ENCODE measurements around the gene TMEM116. TPM values are rescaled to one million over a fixed set of nuclear protein-coding genes. Genes with fewer than 3 reads are reported as not detected.
"Not testable (repeated sequence)": the region's sequence is repeated elsewhere in the genome, so short reads cannot be mapped to it uniquely, and the experiment has no call there.

Gene TMEM116
- total RNA-seq, 1 donor from 2014 or later: 8.2 TPM

DNA sequence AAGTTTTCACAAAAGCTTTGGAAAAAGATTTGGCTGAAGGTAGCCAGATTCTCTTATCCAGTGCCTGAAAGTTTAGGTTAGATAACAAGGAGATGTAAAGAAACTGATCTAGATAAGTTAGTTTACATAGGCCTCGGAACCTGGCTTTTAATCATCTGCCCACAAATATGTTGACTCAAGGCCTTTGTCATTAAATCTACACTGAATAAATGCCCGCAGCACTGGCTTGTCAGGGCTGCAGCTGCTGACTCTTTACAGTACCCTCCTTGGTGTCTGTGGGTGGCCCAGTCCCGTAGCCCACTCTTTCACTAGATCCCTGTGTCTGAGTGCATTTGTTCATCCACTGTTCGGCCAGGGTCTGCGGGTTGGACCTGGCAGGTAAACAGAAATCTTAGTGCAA is 58.0 kb downstream of the TMEM116 start:
- no peaks in the 10 kb centered on the region for H3K4me1 Mint-ChIP-seq (ENCODE audit: unreplicated experiment)
- peaks cover 6% of the 10 kb centered on the region for H3K27me3 Mint-ChIP-seq (ENCODE audit: unreplicated experiment)
- H3K36me3 Mint-ChIP-seq (ENCODE audit: low read depth, unreplicated experiment): peaks cover 16% of the 10 kb centered on the region
- TF ChIP-seq, protein P1, sequence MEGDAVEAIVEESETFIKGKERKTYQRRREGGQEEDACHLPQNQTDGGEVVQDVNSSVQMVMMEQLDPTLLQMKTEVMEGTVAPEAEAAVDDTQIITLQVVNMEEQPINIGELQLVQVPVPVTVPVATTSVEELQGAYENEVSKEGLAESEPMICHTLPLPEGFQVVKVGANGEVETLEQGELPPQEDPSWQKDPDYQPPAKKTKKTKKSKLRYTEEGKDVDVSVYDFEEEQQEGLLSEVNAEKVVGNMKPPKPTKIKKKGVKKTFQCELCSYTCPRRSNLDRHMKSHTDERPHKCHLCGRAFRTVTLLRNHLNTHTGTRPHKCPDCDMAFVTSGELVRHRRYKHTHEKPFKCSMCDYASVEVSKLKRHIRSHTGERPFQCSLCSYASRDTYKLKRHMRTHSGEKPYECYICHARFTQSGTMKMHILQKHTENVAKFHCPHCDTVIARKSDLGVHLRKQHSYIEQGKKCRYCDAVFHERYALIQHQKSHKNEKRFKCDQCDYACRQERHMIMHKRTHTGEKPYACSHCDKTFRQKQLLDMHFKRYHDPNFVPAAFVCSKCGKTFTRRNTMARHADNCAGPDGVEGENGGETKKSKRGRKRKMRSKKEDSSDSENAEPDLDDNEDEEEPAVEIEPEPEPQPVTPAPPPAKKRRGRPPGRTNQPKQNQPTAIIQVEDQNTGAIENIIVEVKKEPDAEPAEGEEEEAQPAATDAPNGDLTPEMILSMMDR (IDR thresholded peaks at IDR 0.05; ENCODE audit: unreplicated experiment): no peak
- peaks cover 7% of the 10 kb centered on the region for H3K9me3 Mint-ChIP-seq (ENCODE audit: unreplicated experiment)
- H3K4me3 Mint-ChIP-seq (ENCODE audit: unreplicated experiment): no peak overlapping the region
- no peak for DNase-seq (ENCODE audit: low spot score)
- H3K27ac Mint-ChIP-seq (ENCODE audit: unreplicated experiment): no peak overlapping the region

DNA sequence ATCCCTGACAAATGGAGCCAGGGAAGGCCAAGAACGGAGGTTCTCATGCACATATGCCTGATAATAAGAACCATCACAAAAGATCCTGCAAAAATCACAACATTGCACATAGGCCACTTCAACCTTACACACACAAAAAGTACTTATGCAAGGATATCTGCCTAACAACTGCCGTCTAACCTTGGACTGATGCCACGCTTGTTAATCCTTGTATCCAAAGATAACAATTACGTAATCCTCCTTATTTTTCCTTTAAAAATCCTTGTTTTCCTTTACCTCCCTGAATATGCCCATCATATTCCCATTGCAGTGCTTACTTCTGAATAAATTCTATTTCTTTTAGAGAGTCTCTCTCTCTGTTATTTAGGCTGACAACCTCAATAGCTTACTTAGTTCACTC is 59.5 kb downstream of the TMEM116 start:
- H3K36me3 Mint-ChIP-seq (ENCODE audit: low read depth, unreplicated experiment): peaks cover 13% of the 10 kb centered on the region
- H3K27ac Mint-ChIP-seq (ENCODE audit: unreplicated experiment): no peak overlapping the region
- H3K9me3 Mint-ChIP-seq (ENCODE audit: unreplicated experiment): peaks cover 4% of the 10 kb centered on the region
- DNase-seq (ENCODE audit: low spot score): no peak
- TF ChIP-seq, protein P1 (IDR thresholded peaks at IDR 0.05; ENCODE audit: unreplicated experiment): no peak
- no peaks in the 10 kb centered on the region for H3K4me1 Mint-ChIP-seq (ENCODE audit: unreplicated experiment)
- peaks cover 6% of the 10 kb centered on the region for H3K27me3 Mint-ChIP-seq (ENCODE audit: unreplicated experiment)
- no peak overlapping the region for H3K4me3 Mint-ChIP-seq (ENCODE audit: unreplicated experiment)

DNA sequence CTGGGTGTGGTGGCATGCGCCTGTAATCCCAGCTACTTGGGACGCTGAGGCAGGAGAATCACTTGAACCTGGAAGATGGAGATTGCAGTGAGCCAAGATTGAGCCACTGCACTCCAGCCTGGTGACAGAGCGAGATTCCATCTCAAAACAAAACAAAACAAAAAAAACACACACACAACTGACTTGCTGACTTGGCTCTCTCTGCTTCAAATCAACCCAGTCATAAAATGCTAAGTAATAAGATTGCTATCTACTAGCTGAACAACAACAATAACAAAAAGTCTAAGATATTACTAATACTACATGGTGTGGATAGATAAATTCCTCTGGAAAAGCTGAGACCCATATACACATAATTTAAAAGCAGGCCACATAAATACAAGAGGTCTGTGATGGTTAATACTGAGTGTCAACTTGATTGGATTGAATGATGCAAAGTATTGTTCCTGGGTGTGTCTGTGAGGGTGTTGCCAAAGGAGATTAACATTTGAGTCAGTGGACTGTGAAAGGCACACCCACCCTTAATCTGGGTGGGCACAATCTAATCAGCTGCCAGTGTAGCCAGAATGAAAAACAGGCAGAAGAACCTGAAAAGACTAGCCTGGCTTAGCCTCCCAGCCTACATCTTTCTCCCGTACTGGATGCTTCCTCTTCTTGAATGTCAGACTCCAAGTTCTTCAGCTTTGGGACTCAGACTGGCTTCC is 60.7 kb downstream of the TMEM116 start:
- not testable (repeated sequence) for H3K27me3 Mint-ChIP-seq (ENCODE audit: unreplicated experiment); H3K4me3 Mint-ChIP-seq (ENCODE audit: unreplicated experiment); DNase-seq (ENCODE audit: low spot score); H3K27ac Mint-ChIP-seq (ENCODE audit: unreplicated experiment); H3K4me1 Mint-ChIP-seq (ENCODE audit: unreplicated experiment); H3K9me3 Mint-ChIP-seq (ENCODE audit: unreplicated experiment)
- peaks cover 13% of the 10 kb centered on the region for H3K36me3 Mint-ChIP-seq (ENCODE audit: low read depth, unreplicated experiment)

DNA sequence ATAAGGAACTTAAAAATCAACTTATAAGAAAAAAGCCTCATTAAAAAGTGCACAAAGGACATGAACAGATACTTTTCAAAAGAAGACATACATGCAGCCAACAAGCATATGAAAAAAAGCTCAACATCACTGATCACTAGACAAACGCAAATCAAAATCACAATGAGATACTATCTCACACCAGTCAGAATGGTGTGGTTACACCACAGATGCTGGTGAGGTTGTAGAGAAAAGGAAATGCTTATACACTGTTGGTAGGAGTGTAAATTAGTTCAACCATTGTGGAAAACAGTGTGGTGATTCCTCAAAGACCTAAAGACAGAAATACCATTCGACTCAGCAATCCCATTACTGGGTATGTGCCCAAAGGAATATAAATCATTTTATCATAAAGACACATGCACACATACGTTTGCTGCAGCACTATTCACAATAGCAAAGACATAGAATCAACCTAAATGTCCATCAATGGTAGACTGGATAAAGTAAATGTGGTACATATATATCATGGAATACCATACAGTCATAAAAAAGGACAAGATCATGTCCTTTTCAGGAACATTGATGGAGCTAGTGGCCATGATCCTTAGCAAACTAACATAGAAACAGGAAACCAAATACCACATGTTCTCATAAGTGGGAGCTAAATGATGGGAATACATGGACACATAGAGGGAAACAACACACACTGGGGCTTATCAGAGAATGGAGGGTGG is 61.8 kb downstream of the TMEM116 start:
- peaks cover 11% of the 10 kb centered on the region for H3K36me3 Mint-ChIP-seq (ENCODE audit: low read depth, unreplicated experiment)
- DNase-seq (ENCODE audit: low spot score); H3K9me3 Mint-ChIP-seq (ENCODE audit: unreplicated experiment); H3K27me3 Mint-ChIP-seq (ENCODE audit: unreplicated experiment); H3K4me1 Mint-ChIP-seq (ENCODE audit: unreplicated experiment); H3K27ac Mint-ChIP-seq (ENCODE audit: unreplicated experiment): not testable (repeated sequence)
- peak overlapping the region; percentile 50 for H3K4me3 Mint-ChIP-seq (ENCODE audit: unreplicated experiment)

DNA sequence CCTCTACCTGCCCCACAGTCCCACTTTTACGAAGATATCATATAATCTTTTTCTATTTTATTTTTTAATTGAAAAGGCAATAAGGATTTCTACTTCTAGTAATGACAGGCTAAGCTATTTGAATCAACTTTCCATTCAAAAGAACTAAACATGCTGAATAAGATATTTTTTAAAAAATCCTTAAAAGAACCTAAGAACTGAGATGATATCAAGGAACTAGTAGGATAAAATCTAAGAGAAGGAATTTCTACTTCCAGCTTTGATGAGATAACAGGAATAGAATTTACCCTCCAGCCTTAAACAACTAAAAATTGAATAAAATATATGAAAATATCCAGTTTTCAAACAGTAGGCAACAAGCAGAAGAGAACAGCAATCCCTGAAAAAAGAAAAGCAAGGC is 69.0 kb downstream of the TMEM116 start:
- peaks cover 5% of the 10 kb centered on the region for H3K4me1 Mint-ChIP-seq (ENCODE audit: unreplicated experiment)
- TF ChIP-seq, protein P1 (IDR thresholded peaks at IDR 0.05; ENCODE audit: unreplicated experiment): no peak
- no peak overlapping the region for H3K4me3 Mint-ChIP-seq (ENCODE audit: unreplicated experiment)
- no peak for DNase-seq (ENCODE audit: low spot score)
- no peaks in the 10 kb centered on the region for H3K9me3 Mint-ChIP-seq (ENCODE audit: unreplicated experiment)
- H3K27ac Mint-ChIP-seq (ENCODE audit: unreplicated experiment): no peak overlapping the region
- H3K36me3 Mint-ChIP-seq (ENCODE audit: low read depth, unreplicated experiment): peaks cover 3% of the 10 kb centered on the region
- peaks cover 2% of the 10 kb centered on the region for H3K27me3 Mint-ChIP-seq (ENCODE audit: unreplicated experiment)

DNA sequence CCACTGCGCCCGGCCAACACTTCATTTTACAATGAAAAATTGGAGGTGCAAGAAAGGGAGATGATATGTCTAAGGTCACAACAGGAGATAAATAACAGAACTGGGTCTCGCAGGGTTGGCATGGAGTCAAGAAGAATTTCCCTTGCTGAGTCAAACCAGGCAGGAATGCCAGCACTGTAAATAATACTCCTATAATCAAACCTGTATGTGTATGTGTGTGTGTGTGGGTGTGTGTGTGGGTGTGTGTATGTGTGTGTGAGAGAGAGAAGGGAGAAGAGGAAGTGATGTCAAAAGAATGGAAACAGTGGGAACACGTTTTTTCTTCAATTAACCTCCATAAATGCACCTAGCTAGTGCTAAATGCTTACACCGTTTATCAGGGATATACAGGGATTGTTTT is 70.4 kb downstream of the TMEM116 start:
- TF ChIP-seq, protein P1 (IDR thresholded peaks at IDR 0.05; ENCODE audit: unreplicated experiment): no peak
- H3K36me3 Mint-ChIP-seq (ENCODE audit: low read depth, unreplicated experiment): peaks cover 3% of the 10 kb centered on the region
- H3K27ac Mint-ChIP-seq (ENCODE audit: unreplicated experiment): no peak overlapping the region
- H3K4me1 Mint-ChIP-seq (ENCODE audit: unreplicated experiment): no peaks in the 10 kb centered on the region
- peaks cover 2% of the 10 kb centered on the region for H3K27me3 Mint-ChIP-seq (ENCODE audit: unreplicated experiment)
- no peaks in the 10 kb centered on the region for H3K9me3 Mint-ChIP-seq (ENCODE audit: unreplicated experiment)
- H3K4me3 Mint-ChIP-seq (ENCODE audit: unreplicated experiment): no peak overlapping the region
- no peak for DNase-seq (ENCODE audit: low spot score)

Measured in endothelial cell (in vitro differentiated cells).